ENCODE measurements around the gene SRSF10. TPM values are rescaled to one million over a fixed set of nuclear protein-coding genes. Genes with fewer than 3 reads are reported as not detected.

The SRSF10 gene
- total and polyA plus RNA-seq, 2 of the 8 experiments (the other 6 are each of a cell fraction or from before 2014, with no cell fraction given) = 155 to 194 TPM

GRCh38 chr1:24003331-24003972 is 23.3 kb upstream of the SRSF10 start (continued):
- TF ChIP-seq CHD7 (IDR thresholded peaks at IDR 0.05; ENCODE audit: insufficient replicate concordance, low read length) (peak; percentile 67), JUN (IDR thresholded peaks at IDR 0.05; ENCODE audit: low read depth, low read length) (no peak), RAD21 (IDR thresholded peaks at IDR 0.05 in 1 of 2, conservative IDR thresholded peaks at IDR 0.05 in 1 of 2; ENCODE audit: low read depth in 2 of 2, low read length in 2 of 2) (no peak), TBP (IDR thresholded peaks at IDR 0.05; ENCODE audit: low read depth, low read length) (0 out of 2 replicates have a peak, but pooled peaks have one; percentile 41), CBX5 (IDR thresholded peaks at IDR 0.05; ENCODE audit: low read depth, low read length) (no peak), YY1 (IDR thresholded peaks at IDR 0.05; ENCODE audit: low read depth, low read length) (no peak), TAF7 (optimal IDR thresholded peaks at IDR 0.05; ENCODE audit: borderline replicate concordance, low read depth, low read length) (no peak), NANOG (IDR thresholded peaks at IDR 0.05; ENCODE audit: insufficient read depth, low read depth, low read length, poor library complexity, severe bottlenecking) (peak; percentile 72), RFX5 (IDR thresholded peaks at IDR 0.05; ENCODE audit: borderline replicate concordance, low read depth, low read length) (no peak), TEAD4 (IDR thresholded peaks at IDR 0.05; ENCODE audit: low read depth, low read length) (peak; percentile 31; the same call in 1 of the 2 replicates)

Measured in H1 (cell line).